Cardiac muscle cell (in vitro differentiated cells and primary cell): ENCODE data around the gene SUCLA2. TPM values are rescaled to one million over a fixed set of nuclear protein-coding genes. Genes with fewer than 3 reads are reported as not detected.

ENCODE experiments used
- DNase-seq, 2 donors: peaks; one replicate each; pipeline versions ENCODE4 v3.0.0 to v3.0.0-alpha.2; 2010 to 2017; ENCODE audit warnings: low read depth in 1 of 2, low spot score in 1 of 2
- H3K27ac ChIP-seq: fragments of 200-600 bp; sonication (generic); 2 replicates; pipeline ENCODE4 v1.5.1; 2016
- H3K27me3 ChIP-seq: fragments of 200-600 bp; sonication (generic); 2 replicates; pipeline ENCODE4 v1.6.0; 2016; ENCODE audit warnings: control low read depth
- H3K36me3 ChIP-seq: fragments of 200-600 bp; sonication (generic); 2 replicates; pipeline ENCODE4 v1.5.1; 2016; ENCODE audit warnings: control low read depth
- H3K4me1 ChIP-seq: fragments of 200-600 bp; sonication (generic); 2 replicates; pipeline ENCODE4 v1.8.1; 2017; ENCODE audit warnings: low read depth, mild to moderate bottlenecking, mixed run types
- H3K4me3 ChIP-seq: fragments of 200-600 bp; sonication (generic); 2 replicates; pipeline ENCODE4 v1.5.1; 2016; ENCODE audit warnings: mild to moderate bottlenecking
- H3K9me3 ChIP-seq: fragments of 200-600 bp; sonication (generic); 2 replicates; pipeline ENCODE4 v1.5.1; 2017; ENCODE audit warnings: low read depth, mild to moderate bottlenecking, control low read depth
- CTCF ChIP-seq: IDR thresholded peaks from 2 replicates; pipeline ENCODE4 v1.5.1; 2012; ENCODE audit warnings: low read depth, mild to moderate bottlenecking, low read length
- polyA plus RNA-seq: library from polyadenylated mRNA; unstranded; fragments of >200 nt; fragmentation: Nextera tagmentation; extraction: Ambion mirVana; gene quantifications from 2 replicates; pipeline ENCODE4 v1.2.1, GENCODE V29; 2016
- total RNA-seq: library from RNA; depleted of rRNA; stranded (reverse); fragments of >200 nt; gene quantifications from 2 replicates; pipeline ENCODE4 v1.2.3, GENCODE V29; 2016

SUCLA2 gene
- total and polyA plus RNA-seq, 2 experiments from 2014 or later: 58.9 to 161 TPM

- Histone ChIP-seq H3K4me3 (no peak overlapping the region), H3K36me3 (no peaks in the 10 kb centered on the region), H3K4me1 (no peaks in the 10 kb centered on the region), H3K9me3 (no peaks in the 10 kb centered on the region), H3K27ac (no peak overlapping the region), H3K27me3 (no peaks in the 10 kb centered on the region)
- TF ChIP-seq CTCF: no peak
- no peak for DNase-seq
These were observed 84.0 kb downstream of the SUCLA2 start for GRCh38 chr13:47917022-47917574.

GRCh38 chr13:47908197-47908902 lies 92.7 kb downstream of the SUCLA2 start:
- no peak for TF ChIP-seq CTCF
- H3K27me3 ChIP-seq: no peaks in the 10 kb centered on the region
- H3K27ac ChIP-seq: no peak overlapping the region
- no peaks in the 10 kb centered on the region for H3K4me1 ChIP-seq
- H3K9me3 ChIP-seq: no peaks in the 10 kb centered on the region
- peak in 1 of 2 donors; percentile 22 for DNase-seq
- no peaks in the 10 kb centered on the region for H3K36me3 ChIP-seq
- H3K4me3 ChIP-seq: no peak overlapping the region

GRCh38 chr13:47904891-47905290 lies 96.2 kb downstream of the SUCLA2 start:
- no peaks in the 10 kb centered on the region for H3K36me3 ChIP-seq
- no peaks in the 10 kb centered on the region for H3K4me1 ChIP-seq
- TF ChIP-seq CTCF: no peak
- H3K27ac ChIP-seq: no peak overlapping the region
- H3K27me3 ChIP-seq: no peaks in the 10 kb centered on the region
- H3K4me3 ChIP-seq: no peak overlapping the region
- no peaks in the 10 kb centered on the region for H3K9me3 ChIP-seq
- no peak for DNase-seq

- no peak overlapping the region for H3K27ac ChIP-seq
- no peaks in the 10 kb centered on the region for H3K9me3 ChIP-seq
- TF ChIP-seq CTCF: no peak
- H3K4me3 ChIP-seq: no peak overlapping the region
- no peaks in the 10 kb centered on the region for H3K4me1 ChIP-seq
- no peaks in the 10 kb centered on the region for H3K27me3 ChIP-seq
- H3K36me3 ChIP-seq: no peaks in the 10 kb centered on the region
- no peak for DNase-seq
These were observed 96.8 kb downstream of the SUCLA2 start for GRCh38 chr13:47904241-47904640.

- no peak overlapping the region for H3K4me3 ChIP-seq
- peak in 1 of 2 donors; percentile 60 for DNase-seq
- no peaks in the 10 kb centered on the region for H3K4me1 ChIP-seq
- H3K27ac ChIP-seq: no peak overlapping the region
- no peaks in the 10 kb centered on the region for H3K27me3 ChIP-seq
- no peaks in the 10 kb centered on the region for H3K36me3 ChIP-seq
- H3K9me3 ChIP-seq: no peaks in the 10 kb centered on the region
- no peak for TF ChIP-seq CTCF
These were observed 97.2 kb downstream of the SUCLA2 start for GRCh38 chr13:47903836-47904235.
